Liver (tissue), 9 donors: Measurements from ENCODE around the gene WDR1. TPM values are rescaled to one million over a fixed set of nuclear protein-coding genes. Genes with fewer than 3 reads are reported as not detected.
A peak's percentile ranks its signal among the peaks of the same experiment; 100 is the strongest.

ENCODE experiments used
- DNase-seq: peaks from one replicate; pipeline ENCODE4 v3.0.0-alpha.2; 2017; ENCODE audit warnings: low spot score
- H3K27ac ChIP-seq, 2 donors: one replicate each; pipeline ENCODE4 v1.7.0; 2013; ENCODE audit warnings: inconsistent platforms in 2 of 2, low read length in 2 of 2, control low read depth in 1 of 2, low read depth in 1 of 2, mild to moderate bottlenecking in 1 of 2
- H3K27me3 ChIP-seq, 4 donors: one replicate each; pipeline versions ENCODE4 v1.6.1 to v1.7.0; 2013; ENCODE audit warnings: low read length in 3 of 4, inconsistent platforms in 1 of 4, mild to moderate bottlenecking in 1 of 4, moderate library complexity in 1 of 4; ENCODE audit not compliant: control insufficient read depth in 4 of 4, insufficient read depth in 4 of 4
- H3K36me3 ChIP-seq, 4 donors: one replicate each; pipeline versions ENCODE4 v1.6.1 to v1.7.0; 2013; ENCODE audit warnings: low read length in 3 of 4, mild to moderate bottlenecking in 3 of 4, low read depth in 1 of 4, moderate library complexity in 1 of 4; ENCODE audit not compliant: control insufficient read depth in 4 of 4, insufficient read depth in 3 of 4
- H3K4me1 ChIP-seq, 4 donors: one replicate each; pipeline versions ENCODE4 v1.6.1 to v1.7.0; 2013; ENCODE audit warnings: low read length in 3 of 4, mild to moderate bottlenecking in 3 of 4, moderate library complexity in 1 of 4; ENCODE audit not compliant: control insufficient read depth in 4 of 4, insufficient read depth in 4 of 4
- H3K4me3 ChIP-seq, 3 donors: one replicate each; pipeline versions ENCODE4 v1.6.1 to v1.7.0; 2013; ENCODE audit warnings: low read length in 3 of 3, control low read depth in 1 of 3, low read depth in 1 of 3, mild to moderate bottlenecking in 1 of 3
- H3K9ac ChIP-seq, 2 donors: one replicate each; pipeline ENCODE4 v1.7.0; 2013; ENCODE audit warnings: low read length in 2 of 2, mild to moderate bottlenecking in 2 of 2, moderate library complexity in 2 of 2, control low read depth in 1 of 2, low read depth in 1 of 2
- H3K9me3 ChIP-seq, 4 donors: one replicate each; pipeline versions ENCODE4 v1.6.1 to v1.7.0; 2013; ENCODE audit warnings: low read length in 3 of 4; ENCODE audit not compliant: control insufficient read depth in 4 of 4
- ATF3 ChIP-seq: IDR thresholded peaks from 2 replicates; pipeline ENCODE4 v1.6.1; 2016; ENCODE audit warnings: antibody characterized with exemption
- CTCF ChIP-seq: fragments of 150-350 bp; IDR thresholded peaks from 2 replicates; pipeline ENCODE4 v1.5.1; 2017; ENCODE audit warnings: improper control_type of control experiment, low read depth, low read length; ENCODE audit not compliant: missing input control
- EGR1 ChIP-seq, 2 donors: IDR thresholded peaks; 2 replicates each; pipeline ENCODE4 v1.6.1; 2016 to 2018; ENCODE audit warnings: antibody characterized with exemption in 2 of 2, low read depth in 2 of 2
- FOXA1 ChIP-seq: IDR thresholded peaks from 2 replicates; pipeline ENCODE4 v1.6.1; 2016; ENCODE audit warnings: antibody characterized with exemption
- GABPA ChIP-seq, 2 donors: IDR thresholded peaks in 1 of 2; conservative IDR thresholded peaks in 1 of 2; 2 replicates each; pipeline ENCODE4 v1.6.1; 2016; ENCODE audit warnings: antibody characterized with exemption in 2 of 2, mild to moderate bottlenecking in 1 of 2, moderate library complexity in 1 of 2
- HNF4A ChIP-seq, 2 donors: conservative IDR thresholded peaks; 2 replicates each; pipeline ENCODE4 v1.6.1; 2016; ENCODE audit warnings: antibody characterized with exemption in 2 of 2, mild to moderate bottlenecking in 2 of 2
- HNF4G ChIP-seq: IDR thresholded peaks from 2 replicates; pipeline ENCODE4 v1.6.1; 2016; ENCODE audit warnings: antibody characterized with exemption
- JUND ChIP-seq, 2 donors: IDR thresholded peaks; 2 replicates each; pipeline ENCODE4 v1.6.1; 2016; ENCODE audit warnings: antibody characterized with exemption in 2 of 2
- RXRA ChIP-seq, 2 donors: IDR thresholded peaks; 2 replicates each; pipeline ENCODE4 v1.6.1; 2017 to 2018; ENCODE audit warnings: antibody characterized with exemption in 2 of 2, mild to moderate bottlenecking in 1 of 2
- SP1 ChIP-seq: IDR thresholded peaks from 2 replicates; pipeline ENCODE4 v1.6.1; 2018; ENCODE audit warnings: antibody characterized with exemption, mild to moderate bottlenecking
- YY1 ChIP-seq: IDR thresholded peaks from 2 replicates; pipeline ENCODE4 v1.6.1; 2016; ENCODE audit warnings: antibody characterized with exemption, mild to moderate bottlenecking
- WGBS: extraction: QIAGEN DNeasy Blood & Tissue Kit; methylation state at CpG from one replicate; pipeline ENCODE4 v1.1.7; 2013; 5-methylcytosine and 5-hydroxymethylcytosine counted together
- polyA plus RNA-seq, 2 donors: library from polyadenylated mRNA; stranded (reverse) in 1 of 2; unstranded in 1 of 2; fragments of 200-250 nt in 1 of 2; fragments of >200 nt in 1 of 2; fragmentation: Nextera tagmentation in 1 of 2; extraction: Ambion mirVana in 1 of 2; gene quantifications; one replicate each; pipeline versions ENCODE4 v1.2.1 to v1.2.3, GENCODE V29; 2013 to 2015
- total RNA-seq, 2 donors: library from RNA; depleted of rRNA; stranded (reverse); fragments of >200 nt; gene quantifications; one replicate each; pipeline ENCODE4 v1.2.3, GENCODE V29; 2014
- donor health status: healthy.
- donor health status: healthy.
- donor health status: healthy.
- donor health status: healthy.
- donor health status: healthy.

The WDR1 gene
- total and polyA plus RNA-seq, 4 donors, result 31.1 to 97.4 (median 65.7) TPM

GRCh38 chr4:10029403-10029802, 87.2 kb downstream of the WDR1 start:
- no peak for DNase-seq
- 97% methylated on average over 4 of the region's 4 CpGs for WGBS
- no peak overlapping the region for H3K9ac ChIP-seq
- TF ChIP-seq CTCF (no peak), EGR1 (IDR thresholded peaks at IDR 0.05; ENCODE audit: low read depth in 2 of 2) (no peak), ATF3 (no peak), FOXA1 (no peak), SP1 (no peak), GABPA (IDR thresholded peaks at IDR 0.05 in 1 of 2, conservative IDR thresholded peaks at IDR 0.05 in 1 of 2) (no peak)
- H3K36me3 ChIP-seq, result no peaks in the 10 kb centered on the region
- no peak overlapping the region for H3K4me3 ChIP-seq
- no peak overlapping the region for H3K27ac ChIP-seq
- H3K4me1 ChIP-seq, result peaks cover 0 to 23% (median 9%) of the 10 kb centered on the region in 4 donors
- H3K27me3 ChIP-seq, result no peaks in the 10 kb centered on the region
- no peaks in the 10 kb centered on the region for H3K9me3 ChIP-seq

GRCh38 chr4:10028910-10029309, 87.7 kb downstream of the WDR1 start:
- WGBS, result 39% methylated on average over 4 of the region's 4 CpGs
- Histone ChIP-seq H3K4me3 (no peak overlapping the region), H3K27ac (no peak overlapping the region), H3K27me3 (no peaks in the 10 kb centered on the region), H3K36me3 (no peaks in the 10 kb centered on the region), H3K4me1 (peaks cover 0 to 23% (median 9%) of the 10 kb centered on the region in 4 donors), H3K9ac (no peak overlapping the region), H3K9me3 (no peaks in the 10 kb centered on the region)
- TF ChIP-seq JUND (IDR thresholded peaks at IDR 0.05), result no peak
- no peak for TF ChIP-seq RXRA (IDR thresholded peaks at IDR 0.05)
- TF ChIP-seq HNF4G, result no peak
- no peak for TF ChIP-seq YY1
- no peak for TF ChIP-seq CTCF
- peak in 1 of 2 donors; percentile 12 for TF ChIP-seq HNF4A (conservative IDR thresholded peaks at IDR 0.05)
- no peak for DNase-seq

GRCh38 chr4:10026485-10026884, 90.1 kb downstream of the WDR1 start:
- Histone ChIP-seq H3K9ac (no peak overlapping the region), H3K36me3 (no peaks in the 10 kb centered on the region), H3K4me1 (peaks cover 7 to 24% (median 14%) of the 10 kb centered on the region in 4 donors), H3K9me3 (no peaks in the 10 kb centered on the region), H3K27ac (no peak overlapping the region), H3K27me3 (no peaks in the 10 kb centered on the region), H3K4me3 (no peak overlapping the region)
- TF ChIP-seq FOXA1 (no peak), EGR1 (IDR thresholded peaks at IDR 0.05; ENCODE audit: low read depth in 2 of 2) (no peak)
- WGBS, result 76% methylated on average over 9 of the region's 9 CpGs
- DNase-seq, result no peak
